Loucy (cell line): ENCODE results near the gene FEM1B.

Experiments
- CTCF ChIP-seq: fragments of 200-600 bp; sonication (generic); conservative IDR thresholded peaks from 2 replicates; pipeline ENCODE4 v1.5.1; 2014; ENCODE audit warnings: mild to moderate bottlenecking, antibody characterized with exemption, low read length
- EZH2phosphoT487 ChIP-seq: fragments of 200-600 bp; IDR thresholded peaks from 2 replicates; pipeline ENCODE4 v1.6.1; 2018; ENCODE audit warnings: antibody characterized with exemption, mild to moderate bottlenecking, moderate library complexity, borderline replicate concordance

- TF ChIP-seq CTCF (no peak), EZH2phosphoT487 (no peak)
These were observed 60.3 kb downstream of the FEM1B start for GRCh38 chr15:68337826-68338225.
